HG03039 (cell line): ENCODE results near the gene SELENOO.

Experiments
- ATAC-seq: cut with Tn5 transposase; IDR thresholded peaks from one replicate; pipeline ENCODE4 v1.9.1; 2021; ENCODE audit warnings: mild to moderate bottlenecking, moderate library complexity; ENCODE audit not compliant: unreplicated experiment

SELENOO gene

GRCh38 chr22:50184004-50184901 is 16.6 kb upstream of the SELENOO start:
- no peak for ATAC-seq

- no peak for ATAC-seq
These were observed 15.9 kb upstream of the SELENOO start for GRCh38 chr22:50184902-50185374.

GRCh38 chr22:50185375-50186087 is 15.3 kb upstream of the SELENOO start, which contains the start of gene TRABD:
TRABD (plus strand) TSS chr22:50185913; CDS start chr22:50193061, 7,148 bp downstream.
- ATAC-seq, result no peak

- ATAC-seq, result no peak
These were observed 14.6 kb upstream of the SELENOO start for GRCh38 chr22:50186181-50186714.

- no peak for ATAC-seq
These were observed 13.9 kb upstream of the SELENOO start for GRCh38 chr22:50186761-50187523.

GRCh38 chr22:50188356-50188755 is 12.5 kb upstream of the SELENOO start:
- ATAC-seq, result no peak

GRCh38 chr22:50189184-50189848 is 11.5 kb upstream of the SELENOO start:
- no peak for ATAC-seq

- no peak for ATAC-seq
These were observed 11.0 kb upstream of the SELENOO start for GRCh38 chr22:50189849-50190181.

- no peak for ATAC-seq
These were observed 10.4 kb upstream of the SELENOO start for GRCh38 chr22:50190182-50190940.

GRCh38 chr22:50190941-50191741 is 9.7 kb upstream of the SELENOO start:
- no peak for ATAC-seq

GRCh38 chr22:50192436-50193204 is 8.2 kb upstream of the SELENOO start:
- no peak for ATAC-seq

GRCh38 chr22:50193621-50194020 is 7.2 kb upstream of the SELENOO start:
- no peak for ATAC-seq

GRCh38 chr22:50194037-50194805 is 6.6 kb upstream of the SELENOO start:
- no peak for ATAC-seq

- ATAC-seq, result no peak
These were observed 4.6 kb upstream of the SELENOO start for GRCh38 chr22:50196256-50196655.

- no peak for ATAC-seq
These were observed 3.6 kb upstream of the SELENOO start for GRCh38 chr22:50197000-50197800.

- no peak for ATAC-seq
These were observed 2.8 kb upstream of the SELENOO start for GRCh38 chr22:50197856-50198623.
